Psoas muscle (tissue), 8 donors: ENCODE measurements around the gene CIDEB. TPM values are rescaled to one million over a fixed set of nuclear protein-coding genes. Genes with fewer than 3 reads are reported as not detected.

Source experiments
- ATAC-seq, 4 donors: fragments of 200-7000 bp; cut with Tn5 transposase; one replicate each; pipeline ENCODE4 v1.9.1; 2020; ENCODE audit warnings: moderate library complexity in 3 of 4, mild to moderate bottlenecking in 2 of 4
- DNase-seq, 2 donors: peaks; one replicate each; pipeline ENCODE4 v3.0.0-alpha.2; 2020
- H3K27ac ChIP-seq: fragments of 200-600 bp; one replicate; pipeline ENCODE4 v1.8.0; 2022
- H3K27me3 ChIP-seq, 3 donors: fragments of 200-600 bp in 1 of 3; one replicate each; pipeline versions ENCODE4 v1.6.1 to v1.8.0; 2013 to 2022; ENCODE audit warnings: low read length in 2 of 3, mild to moderate bottlenecking in 2 of 3, moderate library complexity in 1 of 3; ENCODE audit not compliant: insufficient read depth in 3 of 3
- H3K36me3 ChIP-seq, 2 donors: fragments of 200-600 bp in 1 of 2; one replicate each; pipeline versions ENCODE4 v1.6.1 to v1.8.0; 2013 to 2022; ENCODE audit warnings: low read depth in 1 of 2, mild to moderate bottlenecking in 1 of 2, moderate library complexity in 1 of 2; ENCODE audit not compliant: insufficient read depth in 1 of 2
- H3K4me1 ChIP-seq: fragments of 200-600 bp; one replicate; pipeline ENCODE4 v1.8.0; 2022
- H3K4me3 ChIP-seq: fragments of 200-600 bp; one replicate; pipeline ENCODE4 v1.8.0; 2022; ENCODE audit warnings: mild to moderate bottlenecking
- H3K9me3 ChIP-seq: fragments of 200-600 bp; one replicate; pipeline ENCODE4 v1.8.0; 2022
- WGBS, 3 donors: extraction: QIAGEN DNeasy Blood & Tissue Kit; methylation state at CpG; one replicate each; pipeline versions ENCODE4 v1.1.6 to v1.1.7; 2013; 5-methylcytosine and 5-hydroxymethylcytosine counted together
- intact Hi-C, 2 donors: fragments of 100-400 bp; cut with DNase I; formaldehyde crosslinking; loops; one replicate each; pipeline versions ENCODE4 v1.11.0 to v1.14.2; 2022
- polyA plus RNA-seq, 3 donors: library from polyadenylated mRNA; stranded (reverse); fragments of 200-250 nt; gene quantifications; one replicate each; pipeline ENCODE4 v1.2.3, GENCODE V29; 2013
- total RNA-seq, 4 donors: library from RNA; stranded (reverse); fragmentation: NEBNext Ultra II Directional in 2 of 4; extraction: Animal tissue kit (Norgen Biotek cat#: 25700) in 2 of 4; gene quantifications; one replicate each; pipeline versions ENCODE4 v1.2.1 to v1.2.4, GENCODE V29; 2021 to 2023
- TF ChIP-seq, protein P1 (sequence below): fragments of 200-600 bp; IDR thresholded peaks from one replicate; pipeline ENCODE4 v1.8.0; 2022; ENCODE audit warnings: antibody characterized with exemption
- donor health status: healthy with polysubstance abuse.
- donor health status: DM: no; HTN: no; CAD: no; lungs with moderate emphysema.
- donor health status: Bipolar disorder and iron deficiency.
- donor health status: healthy.
- donor health status: DM: yes; HTN: yes; CAD: no.
- donor health status: DM: no; HTN: no; CAD: no.
- donor health status: DM: no; HTN: no; CAD: no.
- donor health status: DM: yes; HTN: yes; CAD: no.

The CIDEB gene
- total and polyA plus RNA-seq, 7 donors: 0.95 to 2.5 (median 1.7) TPM

DNA sequence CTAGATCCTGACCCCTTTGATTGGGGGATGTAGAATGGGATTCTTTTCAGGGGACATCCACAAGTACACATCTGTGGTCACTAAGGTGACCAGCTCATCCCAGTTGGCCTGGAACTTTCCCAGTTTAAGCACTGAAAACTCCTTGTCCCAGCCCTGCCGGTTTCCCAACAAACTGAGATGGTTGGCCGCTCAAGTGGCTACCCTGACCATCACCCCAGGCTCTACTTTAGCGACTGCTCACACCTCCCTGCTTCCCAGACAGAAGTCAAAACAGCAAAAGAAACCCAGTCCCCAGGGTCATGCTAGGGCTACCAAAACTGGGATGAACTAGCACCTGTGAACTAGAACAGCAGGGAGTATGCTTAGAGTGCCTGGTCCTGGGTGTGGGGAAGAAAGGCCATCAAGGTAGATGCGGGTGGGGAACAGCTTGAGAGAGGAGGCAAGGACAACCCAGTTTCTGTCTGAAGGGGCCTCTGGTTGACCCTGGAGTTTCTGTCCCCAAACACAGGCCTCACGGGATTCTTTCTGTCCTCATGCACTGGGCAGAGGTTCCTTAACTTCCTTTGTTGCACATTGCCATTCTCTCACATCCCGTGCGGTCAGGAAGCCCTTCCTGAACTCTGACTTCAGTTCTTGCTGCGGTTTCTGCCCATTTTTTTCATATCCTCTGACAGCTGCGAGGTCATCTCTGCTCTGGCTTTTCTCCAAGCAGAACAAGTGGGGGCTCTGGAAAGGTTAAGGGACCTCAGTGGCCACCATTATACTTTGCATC, 5.1 kb upstream of the CIDEB start:
- H3K27ac ChIP-seq: peak overlapping the region; percentile 63
- no peak overlapping the region for H3K4me3 ChIP-seq
- TF ChIP-seq, protein P1, sequence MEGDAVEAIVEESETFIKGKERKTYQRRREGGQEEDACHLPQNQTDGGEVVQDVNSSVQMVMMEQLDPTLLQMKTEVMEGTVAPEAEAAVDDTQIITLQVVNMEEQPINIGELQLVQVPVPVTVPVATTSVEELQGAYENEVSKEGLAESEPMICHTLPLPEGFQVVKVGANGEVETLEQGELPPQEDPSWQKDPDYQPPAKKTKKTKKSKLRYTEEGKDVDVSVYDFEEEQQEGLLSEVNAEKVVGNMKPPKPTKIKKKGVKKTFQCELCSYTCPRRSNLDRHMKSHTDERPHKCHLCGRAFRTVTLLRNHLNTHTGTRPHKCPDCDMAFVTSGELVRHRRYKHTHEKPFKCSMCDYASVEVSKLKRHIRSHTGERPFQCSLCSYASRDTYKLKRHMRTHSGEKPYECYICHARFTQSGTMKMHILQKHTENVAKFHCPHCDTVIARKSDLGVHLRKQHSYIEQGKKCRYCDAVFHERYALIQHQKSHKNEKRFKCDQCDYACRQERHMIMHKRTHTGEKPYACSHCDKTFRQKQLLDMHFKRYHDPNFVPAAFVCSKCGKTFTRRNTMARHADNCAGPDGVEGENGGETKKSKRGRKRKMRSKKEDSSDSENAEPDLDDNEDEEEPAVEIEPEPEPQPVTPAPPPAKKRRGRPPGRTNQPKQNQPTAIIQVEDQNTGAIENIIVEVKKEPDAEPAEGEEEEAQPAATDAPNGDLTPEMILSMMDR: no peak
- H3K36me3 ChIP-seq: peaks cover 0 to 5% of the 10 kb centered on the region in 2 donors
- no peaks in the 10 kb centered on the region for H3K9me3 ChIP-seq
- H3K27me3 ChIP-seq: peaks cover 0 to 24% (median 2%) of the 10 kb centered on the region in 3 donors
- intact Hi-C loops: no loop called here
- 64 to 69% (median 65%) methylated on average over 9 of the region's 9 CpGs for WGBS, 3 donors
- peak in 1 of 2 donors; percentile 53 for DNase-seq
- ATAC-seq: no peak
- H3K4me1 ChIP-seq: peaks cover 13% of the 10 kb centered on the region

DNA sequence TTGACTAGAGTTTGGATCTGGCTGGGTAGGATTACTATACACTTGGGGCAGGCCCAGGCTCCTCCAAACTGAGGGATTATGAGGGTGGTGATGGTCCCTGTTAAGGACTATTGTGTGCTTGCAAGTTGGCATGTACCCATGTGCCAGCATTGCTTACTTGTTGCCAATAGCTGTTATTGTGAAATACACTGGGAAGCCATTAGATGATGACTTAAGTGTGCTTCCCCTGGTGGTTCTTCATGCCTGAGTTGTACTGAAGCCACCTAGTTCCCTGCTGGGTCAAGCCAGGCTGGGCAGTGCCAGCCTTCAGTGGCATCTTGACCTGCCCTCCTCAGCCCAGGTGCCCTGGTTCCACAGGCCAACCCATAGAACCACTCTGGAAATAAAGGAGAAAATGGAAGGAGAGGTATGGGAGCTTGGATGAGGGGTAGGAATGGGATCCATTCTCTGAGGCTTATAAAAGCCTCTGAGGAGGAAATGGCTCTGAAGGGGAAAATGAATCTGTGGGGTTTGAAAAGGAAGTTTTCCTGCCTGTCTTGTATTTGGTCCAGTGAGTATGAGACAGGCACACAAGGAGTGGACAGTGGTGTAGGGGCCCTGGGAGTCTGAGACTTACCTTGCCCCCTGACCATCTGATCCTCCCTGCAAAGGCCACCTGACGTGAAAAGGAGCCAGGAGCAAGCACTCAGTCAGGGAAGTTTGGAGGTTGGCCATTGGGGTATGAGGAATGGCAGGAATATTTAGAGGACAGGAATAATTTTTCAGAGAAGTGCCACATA, 4.2 kb upstream of the CIDEB start:
- intact Hi-C loops: no loop called here
- Histone ChIP-seq H3K27me3 (peaks cover 0 to 16% (median 2%) of the 10 kb centered on the region in 3 donors), H3K4me3 (peak overlapping the region; percentile 68), H3K36me3 (peaks cover 0 to 11% of the 10 kb centered on the region in 2 donors), H3K9me3 (no peaks in the 10 kb centered on the region), H3K4me1 (peaks cover 13% of the 10 kb centered on the region), H3K27ac (peak overlapping the region; percentile 79)
- DNase-seq: no peak
- no peak for ATAC-seq
- TF ChIP-seq, protein P1: no peak
- 91 to 100% (median 100%) methylated on average over 1 of the region's 1 CpG for WGBS, 3 donors

DNA sequence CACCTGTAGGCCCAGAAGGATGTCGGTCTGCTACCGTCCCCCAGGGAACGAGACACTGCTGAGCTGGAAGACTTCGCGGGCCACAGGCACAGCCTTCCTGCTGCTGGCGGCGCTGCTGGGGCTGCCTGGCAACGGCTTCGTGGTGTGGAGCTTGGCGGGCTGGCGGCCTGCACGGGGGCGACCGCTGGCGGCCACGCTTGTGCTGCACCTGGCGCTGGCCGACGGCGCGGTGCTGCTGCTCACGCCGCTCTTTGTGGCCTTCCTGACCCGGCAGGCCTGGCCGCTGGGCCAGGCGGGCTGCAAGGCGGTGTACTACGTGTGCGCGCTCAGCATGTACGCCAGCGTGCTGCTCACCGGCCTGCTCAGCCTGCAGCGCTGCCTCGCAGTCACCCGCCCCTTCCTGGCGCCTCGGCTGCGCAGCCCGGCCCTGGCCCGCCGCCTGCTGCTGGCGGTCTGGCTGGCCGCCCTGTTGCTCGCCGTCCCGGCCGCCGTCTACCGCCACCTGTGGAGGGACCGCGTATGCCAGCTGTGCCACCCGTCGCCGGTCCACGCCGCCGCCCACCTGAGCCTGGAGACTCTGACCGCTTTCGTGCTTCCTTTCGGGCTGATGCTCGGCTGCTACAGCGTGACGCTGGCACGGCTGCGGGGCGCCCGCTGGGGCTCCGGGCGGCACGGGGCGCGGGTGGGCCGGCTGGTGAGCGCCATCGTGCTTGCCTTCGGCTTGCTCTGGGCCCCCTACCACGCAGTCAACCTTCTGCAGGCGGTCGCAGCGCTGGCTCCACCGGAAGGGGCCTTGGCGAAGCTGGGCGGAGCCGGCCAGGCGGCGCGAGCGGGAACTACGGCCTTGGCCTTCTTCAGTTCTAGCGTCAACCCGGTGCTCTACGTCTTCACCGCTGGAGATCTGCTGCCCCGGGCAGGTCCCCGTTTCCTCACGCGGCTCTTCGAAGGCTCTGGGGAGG, 3.1 kb upstream of the CIDEB start, which contains the start of gene LTB4R:
Gene LTB4R, plus strand, starts transcription at position 857 of the 959 bp plus-strand sequence. CDS start 4,150 bp downstream, outside the sequence.
- intact Hi-C loops: no loop called here
- ATAC-seq (peak; percentile 86 to 91 (median 90)), DNase-seq (peak; percentile 79 to 89)
- Histone ChIP-seq H3K36me3 (peaks cover 0 to 22% of the 10 kb centered on the region in 2 donors), H3K27ac (peak within 1 kb of the TSS; percentile 79), H3K4me3 (peak within 1 kb of the TSS; percentile 68), H3K4me1 (peaks cover 13% of the 10 kb centered on the region), H3K9me3 (no peaks in the 10 kb centered on the region), H3K27me3 (peaks cover 0 to 5% (median 0%) of the 10 kb centered on the region in 3 donors)
- TF ChIP-seq, protein P1: peak; percentile 48
- WGBS, 3 donors: 14 to 18% (median 17%) methylated on average over 82 to 99 of the region's 99 CpGs

DNA sequence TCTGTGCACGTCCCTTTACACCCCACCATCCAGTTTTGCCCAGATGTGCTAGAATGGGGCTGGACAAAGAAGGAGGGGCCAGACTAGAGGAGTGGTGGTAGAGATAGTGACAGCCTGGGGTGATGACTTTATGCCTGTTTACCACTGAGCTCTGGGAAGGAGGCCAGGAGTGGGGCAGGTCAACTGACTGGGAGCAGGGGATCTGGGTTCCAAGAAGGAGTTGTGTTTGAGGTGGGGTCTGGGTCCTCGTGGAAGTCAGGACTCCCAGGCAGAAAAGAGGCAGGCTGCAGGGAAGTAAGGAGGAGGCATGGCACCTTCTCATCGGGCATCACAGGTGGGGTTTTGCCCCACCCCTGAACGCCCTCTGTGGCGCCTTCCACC, 2.5 kb upstream of the CIDEB start:
- Histone ChIP-seq H3K36me3 (peaks cover 0 to 29% of the 10 kb centered on the region in 2 donors), H3K4me3 (peak overlapping the region; percentile 68), H3K4me1 (peaks cover 13% of the 10 kb centered on the region), H3K9me3 (no peaks in the 10 kb centered on the region), H3K27ac (peak overlapping the region; percentile 79), H3K27me3 (no peaks in the 10 kb centered on the region)
- DNase-seq (no peak), ATAC-seq (no peak)
- TF ChIP-seq, protein P1: no peak
- intact Hi-C loops: no loop called here
- WGBS, 3 donors: 22 to 30% (median 28%) methylated on average over 3 to 5 of the region's 5 CpGs
